A673 (cell line): Measurements from ENCODE around the gene RBM20.

Experiments
- EZH2 ChIP-seq: fragments of 200-600 bp; sonication (generic); IDR thresholded peaks from 2 replicates; pipeline ENCODE4 v1.6.1; 2017; ENCODE audit warnings: borderline replicate concordance, low read depth, mild to moderate bottlenecking, mixed read lengths, antibody characterized with exemption, low read length; ENCODE audit not compliant: poor library complexity, severe bottlenecking
- TF ChIP-seq, protein P1 (sequence below): fragments of 300-800, 200-600 bp; sonication (generic); conservative IDR thresholded peaks from 2 replicates; pipeline ENCODE4 v1.5.1; 2017; ENCODE audit warnings: low read depth, mild to moderate bottlenecking, antibody characterized with exemption, low read length, moderate library complexity, mixed read lengths

- TF ChIP-seq, protein P1, sequence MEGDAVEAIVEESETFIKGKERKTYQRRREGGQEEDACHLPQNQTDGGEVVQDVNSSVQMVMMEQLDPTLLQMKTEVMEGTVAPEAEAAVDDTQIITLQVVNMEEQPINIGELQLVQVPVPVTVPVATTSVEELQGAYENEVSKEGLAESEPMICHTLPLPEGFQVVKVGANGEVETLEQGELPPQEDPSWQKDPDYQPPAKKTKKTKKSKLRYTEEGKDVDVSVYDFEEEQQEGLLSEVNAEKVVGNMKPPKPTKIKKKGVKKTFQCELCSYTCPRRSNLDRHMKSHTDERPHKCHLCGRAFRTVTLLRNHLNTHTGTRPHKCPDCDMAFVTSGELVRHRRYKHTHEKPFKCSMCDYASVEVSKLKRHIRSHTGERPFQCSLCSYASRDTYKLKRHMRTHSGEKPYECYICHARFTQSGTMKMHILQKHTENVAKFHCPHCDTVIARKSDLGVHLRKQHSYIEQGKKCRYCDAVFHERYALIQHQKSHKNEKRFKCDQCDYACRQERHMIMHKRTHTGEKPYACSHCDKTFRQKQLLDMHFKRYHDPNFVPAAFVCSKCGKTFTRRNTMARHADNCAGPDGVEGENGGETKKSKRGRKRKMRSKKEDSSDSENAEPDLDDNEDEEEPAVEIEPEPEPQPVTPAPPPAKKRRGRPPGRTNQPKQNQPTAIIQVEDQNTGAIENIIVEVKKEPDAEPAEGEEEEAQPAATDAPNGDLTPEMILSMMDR, result no peak
- no peak for TF ChIP-seq EZH2
Observed at GRCh38 chr10:110791541-110792073, 147.5 kb downstream of the RBM20 start.
